HCT116 (cell line): ENCODE results near the gene UMAD1. TPM values are rescaled to one million over a fixed set of nuclear protein-coding genes. Genes with fewer than 3 reads are reported as not detected.

ENCODE experiments used
- ATAC-seq: fragments of 200-7000 bp; cut with Tn5 transposase; 2 replicates; pipeline ENCODE4 v1.9.1; 2020; ENCODE audit warnings: mild to moderate bottlenecking, moderate library complexity
- BruUV-seq: library from RNA; stranded (reverse); fragments of 400-500 nt; replicated peaks from 2 replicates; lab custom pipeline; 2021; lab: Mats Ljungman, UMichigan
- CTCF ChIA-PET: fragments of 300-600 bp; sonication (Branson Sonifier 250); formaldehyde crosslinking; loops from one replicate; lab custom pipeline; 2021; ENCODE audit warnings: antibody characterized with exemption; lab: Charles Lee
- POLR2A ChIA-PET: fragments of 300-600, 350-600 bp; sonication (Branson Sonifier 250); formaldehyde crosslinking; loops from one replicate; lab custom pipeline; 2021; ENCODE audit warnings: antibody characterized with exemption; lab: Charles Lee
- RAD21 ChIA-PET, 2 experiments: fragments of 300-600 bp; sonication (Branson Sonifier 250); formaldehyde crosslinking; loops; one replicate each; lab custom pipeline; 2023; ENCODE audit warnings: low total read pairs in 2 of 2; ENCODE audit not compliant: uncharacterized antibody in 2 of 2, unreplicated experiment in 2 of 2, low non-redundant PET in 1 of 2; lab: Charles Lee
- DNase-seq: peaks from one replicate; pipeline ENCODE4 v3.0.0-alpha.2; 2010; ENCODE audit warnings: low read depth, low spot score
- H2AFZ ChIP-seq: fragments of 200-600 bp; shearing (Covaris generic), sonication (generic); 2 replicates; pipeline ENCODE4 v1.6.1; 2017; ENCODE audit warnings: low read depth, mixed run types, mixed read lengths, antibody characterized with exemption, low read length; ENCODE audit not compliant: poor library complexity, severe bottlenecking
- H3K27ac ChIP-seq: 2 replicates; pipeline ENCODE4 v1.5.1; 2012; ENCODE audit warnings: low read depth, low read length
- H3K27me3 ChIP-seq: fragments of 200-600 bp; sonication (generic); 2 replicates; pipeline ENCODE4 v1.6.1; 2016; ENCODE audit warnings: mixed run types, low read length, mixed read lengths; ENCODE audit not compliant: insufficient read depth
- H3K36me3 ChIP-seq, 2 experiments: fragments of 200-500 bp in 1 of 2; fragments of 200-600 bp in 1 of 2; sonication (Bioruptor generic) in 1 of 2; sonication (generic) in 1 of 2; 2 replicates each; pipeline versions ENCODE4 v1.5.1 to v1.6.1; 2014 to 2016; ENCODE audit warnings: low read length in 2 of 2, inconsistent platforms in 1 of 2, mixed read lengths in 1 of 2, mixed run types in 1 of 2; ENCODE audit not compliant: insufficient read depth in 2 of 2, control insufficient read depth in 1 of 2
- H3K4me1 ChIP-seq, 2 experiments: fragments of 200-600 bp in 1 of 2; sonication (generic) in 1 of 2; 2 replicates each; pipeline versions ENCODE4 v1.5.1 to v1.6.1; 2012 to 2017; ENCODE audit warnings: low read length in 2 of 2, inconsistent platforms in 1 of 2, mild to moderate bottlenecking in 1 of 2, mixed read lengths in 1 of 2, mixed run types in 1 of 2, moderate library complexity in 1 of 2; ENCODE audit not compliant: insufficient read depth in 2 of 2, control insufficient read depth in 1 of 2
- H3K4me2 ChIP-seq: fragments of 200-600 bp; sonication (generic); 2 replicates; pipeline ENCODE4 v1.6.1; 2017; ENCODE audit warnings: mixed run types, low read length, mixed read lengths
- H3K4me3 ChIP-seq, 2 experiments: fragments of 200-600 bp in 1 of 2; sonication (generic) in 1 of 2; replicated peaks in 1 of 2; 2 replicates each; pipeline ENCODE4 v1.5.1; 2011 to 2016; ENCODE audit warnings: low read length in 2 of 2, control low read depth in 1 of 2, low read depth in 1 of 2, mild to moderate bottlenecking in 1 of 2, mixed read lengths in 1 of 2, mixed run types in 1 of 2
- H3K79me2 ChIP-seq: fragments of 200-600 bp; sonication (generic); 2 replicates; pipeline ENCODE4 v1.6.1; 2017; ENCODE audit warnings: mild to moderate bottlenecking, mixed run types, low read length, moderate library complexity, mixed read lengths; ENCODE audit not compliant: insufficient read depth
- H3K9ac ChIP-seq: fragments of 200-600 bp; sonication (generic); 2 replicates; pipeline ENCODE4 v1.6.1; 2016; ENCODE audit warnings: low read length, mixed read lengths
- H3K9me2 ChIP-seq: fragments of 200-600 bp; sonication (generic), shearing (Covaris generic); 2 replicates; pipeline ENCODE4 v1.6.1; 2017; ENCODE audit warnings: mixed run types, mild to moderate bottlenecking, moderate library complexity; ENCODE audit not compliant: insufficient read depth
- H3K9me3 ChIP-seq, 2 experiments: fragments of 200-500 bp in 1 of 2; fragments of 200-600 bp in 1 of 2; sonication (Bioruptor generic) in 1 of 2; sonication (generic) in 1 of 2; 2 replicates each; pipeline ENCODE4 v1.6.1; 2014 to 2017; ENCODE audit warnings: low read length in 2 of 2, mixed read lengths in 2 of 2, inconsistent platforms in 1 of 2, low read depth in 1 of 2, mild to moderate bottlenecking in 1 of 2, mixed run types in 1 of 2, moderate library complexity in 1 of 2; ENCODE audit not compliant: control insufficient read depth in 1 of 2, insufficient read depth in 1 of 2
- H4K20me1 ChIP-seq: fragments of 200-600 bp; sonication (generic), shearing (Covaris generic); 2 replicates; pipeline ENCODE4 v1.6.1; 2017; ENCODE audit warnings: mixed run types, mild to moderate bottlenecking, moderate library complexity; ENCODE audit not compliant: insufficient read depth
- EGR1 ChIP-seq: IDR thresholded peaks from 2 replicates; pipeline ENCODE4 v1.6.1; 2012; ENCODE audit warnings: low read depth
- FOSL1 ChIP-seq: IDR thresholded peaks from 2 replicates; pipeline ENCODE4 v1.6.1; 2012; ENCODE audit warnings: low read depth
- POLR2AphosphoS5 ChIP-seq: IDR thresholded peaks from 2 replicates; pipeline ENCODE4 v1.6.1; 2011; ENCODE audit warnings: mild to moderate bottlenecking, low read depth, low read length, moderate library complexity
- RAD21 ChIP-seq: IDR thresholded peaks from 2 replicates; pipeline ENCODE4 v1.6.1; 2012; ENCODE audit warnings: low read depth, mild to moderate bottlenecking
- ZFX ChIP-seq: fragments of 450-650 bp; IDR thresholded peaks from 2 replicates; pipeline ENCODE4 v1.6.1; 2017
- intact Hi-C: fragments of 100-400 bp; cut with micrococcal nuclease; formaldehyde crosslinking; loops from 2 replicates; pipeline ENCODE4 v1.10.0; 2022
- total RNA-seq: library from RNA; stranded (reverse); gene quantifications from one replicate; pipeline ENCODE4 v1.2.1, GENCODE V29; 2021; ENCODE audit not compliant: unreplicated experiment
- TF ChIP-seq, protein P1 (sequence below): IDR thresholded peaks from 2 replicates; pipeline ENCODE4 v1.6.1; 2012; ENCODE audit warnings: low read depth

UMAD1 gene
- total RNA-seq, 1 experiment from 2014 or later: 12.7 TPM

DNA sequence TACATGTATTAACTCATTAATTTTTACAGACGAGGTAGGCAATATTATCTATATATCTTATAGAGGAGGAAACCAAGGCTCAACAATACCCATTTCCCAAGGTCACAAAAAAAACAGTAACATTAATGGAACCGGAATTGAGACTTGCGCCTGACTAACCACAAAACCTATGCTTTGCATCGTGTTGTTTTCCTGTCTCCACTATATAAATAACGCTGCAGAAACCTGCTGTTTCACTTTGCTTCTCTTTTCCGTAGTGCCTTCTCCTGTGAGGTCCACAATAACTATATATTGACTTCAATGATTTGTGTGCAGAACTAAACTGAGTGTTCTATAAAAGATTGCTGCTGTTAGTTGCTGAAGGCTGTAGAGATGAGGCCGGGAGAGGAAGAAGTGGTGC is 175.5 kb downstream of the UMAD1 start:
- DNase-seq (no peak), ATAC-seq (no peak)
- no TSS peak for BruUV-seq
- Histone ChIP-seq H3K9me2 (no peaks in the 10 kb centered on the region), H3K4me1 (no peaks in the 10 kb centered on the region), H3K36me3 (no peaks in the 10 kb centered on the region), H3K79me2 (no peaks in the 10 kb centered on the region), H3K4me3 (no peak overlapping the region), H2AFZ (no peak overlapping the region), H4K20me1 (no peaks in the 10 kb centered on the region; the same call in 1 of the 2 replicates)
- intact Hi-C loops: no loop called here
- TF ChIP-seq, protein P1, sequence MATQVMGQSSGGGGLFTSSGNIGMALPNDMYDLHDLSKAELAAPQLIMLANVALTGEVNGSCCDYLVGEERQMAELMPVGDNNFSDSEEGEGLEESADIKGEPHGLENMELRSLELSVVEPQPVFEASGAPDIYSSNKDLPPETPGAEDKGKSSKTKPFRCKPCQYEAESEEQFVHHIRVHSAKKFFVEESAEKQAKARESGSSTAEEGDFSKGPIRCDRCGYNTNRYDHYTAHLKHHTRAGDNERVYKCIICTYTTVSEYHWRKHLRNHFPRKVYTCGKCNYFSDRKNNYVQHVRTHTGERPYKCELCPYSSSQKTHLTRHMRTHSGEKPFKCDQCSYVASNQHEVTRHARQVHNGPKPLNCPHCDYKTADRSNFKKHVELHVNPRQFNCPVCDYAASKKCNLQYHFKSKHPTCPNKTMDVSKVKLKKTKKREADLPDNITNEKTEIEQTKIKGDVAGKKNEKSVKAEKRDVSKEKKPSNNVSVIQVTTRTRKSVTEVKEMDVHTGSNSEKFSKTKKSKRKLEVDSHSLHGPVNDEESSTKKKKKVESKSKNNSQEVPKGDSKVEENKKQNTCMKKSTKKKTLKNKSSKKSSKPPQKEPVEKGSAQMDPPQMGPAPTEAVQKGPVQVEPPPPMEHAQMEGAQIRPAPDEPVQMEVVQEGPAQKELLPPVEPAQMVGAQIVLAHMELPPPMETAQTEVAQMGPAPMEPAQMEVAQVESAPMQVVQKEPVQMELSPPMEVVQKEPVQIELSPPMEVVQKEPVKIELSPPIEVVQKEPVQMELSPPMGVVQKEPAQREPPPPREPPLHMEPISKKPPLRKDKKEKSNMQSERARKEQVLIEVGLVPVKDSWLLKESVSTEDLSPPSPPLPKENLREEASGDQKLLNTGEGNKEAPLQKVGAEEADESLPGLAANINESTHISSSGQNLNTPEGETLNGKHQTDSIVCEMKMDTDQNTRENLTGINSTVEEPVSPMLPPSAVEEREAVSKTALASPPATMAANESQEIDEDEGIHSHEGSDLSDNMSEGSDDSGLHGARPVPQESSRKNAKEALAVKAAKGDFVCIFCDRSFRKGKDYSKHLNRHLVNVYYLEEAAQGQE: no peak
- no peak for TF ChIP-seq EGR1
- TF ChIP-seq ZFX: no peak
- TF ChIP-seq, all 23 proteins: peak for 0
- ChIA-PET CTCF (no interaction called here), POLR2A (no interaction called here), RAD21 (no interaction called here)
- Histone ChIP-seq H3K9ac (no peak overlapping the region), H3K27me3 (no peaks in the 10 kb centered on the region), H3K9me3 (no peaks in the 10 kb centered on the region), H3K4me2 (no peak overlapping the region), H3K27ac (no peak overlapping the region)

GRCh38 chr7:7816816-7817536 is 176.4 kb downstream of the UMAD1 start:
- Histone ChIP-seq H3K27ac (no peak overlapping the region), H4K20me1 (no peaks in the 10 kb centered on the region; the same call in 1 of the 2 replicates), H3K4me1 (no peaks in the 10 kb centered on the region), H3K9me3 (no peaks in the 10 kb centered on the region), H3K36me3 (no peaks in the 10 kb centered on the region), H3K4me3 (no peak overlapping the region), H3K9me2 (no peaks in the 10 kb centered on the region), H3K79me2 (no peaks in the 10 kb centered on the region), H2AFZ (no peak overlapping the region), H3K9ac (no peak overlapping the region), H3K4me2 (no peak overlapping the region), H3K27me3 (no peaks in the 10 kb centered on the region)
- ChIA-PET CTCF (no interaction called here), RAD21 (no interaction called here), POLR2A (no interaction called here)
- intact Hi-C loops: no loop called here
- BruUV-seq: no TSS peak
- no peak for TF ChIP-seq RAD21
- TF ChIP-seq, protein P1: no peak
- TF ChIP-seq FOSL1: no peak
- TF ChIP-seq POLR2AphosphoS5: no peak
- no peak for ATAC-seq
- no peak for DNase-seq
